T-cell (primary cell): ENCODE data around the gene ATP2A2. TPM values are rescaled to one million over a fixed set of nuclear protein-coding genes. Genes with fewer than 3 reads are reported as not detected.

Experiments
- total RNA-seq, 35 experiments: library from RNA in 6 of 35; stranded (reverse) in 6 of 35; fragments of 120-200 nt in 1 of 35; gene quantifications; one replicate each; pipeline versions ENCODE4 v1.2.1 to v1.2.4 and lab custom pipeline; 2013 to 2026

Gene ATP2A2
- total RNA-seq, 5 donors from 2014 or later (not counting 1 experiment from before 2014, with no cell fraction given): 82.0 to 88.2 (median 82.8) TPM

Other genes starting within 250 kb of the ATP2A2 start
- 10 to 100 TPM; 13.6 to 31.0 (median 28.5) TPM for gene C12orf76, start 232.7 kb upstream of the ATP2A2 start, total RNA-seq
- 1 to 10 TPM in 4 of 5 donors, under 1 TPM in 1; 0.73 to 2.3 (median 1.5) TPM for gene IFT81, start 156.9 kb upstream of the ATP2A2 start, total RNA-seq
- 10 to 100 TPM; 40.8 to 60.4 (median 57.6) TPM for gene ANAPC7, start 122.5 kb downstream of the ATP2A2 start, total RNA-seq
- gene ARPC3, start 169.1 kb downstream of the ATP2A2 start, total RNA-seq: 100 to 1,000 TPM; 177 to 204 (median 191) TPM
- 10 to 100 TPM in 3 of 5 donors, 1 to 10 TPM in 2; 6.3 to 19.1 (median 13.4) TPM for gene GPN3, start 187.0 kb downstream of the ATP2A2 start, total RNA-seq
- 10 to 100 TPM in 3 of 5 donors, 1 to 10 TPM in 2; 6.3 to 16.5 (median 13.2) TPM for gene FAM216A, start 187.6 kb downstream of the ATP2A2 start, total RNA-seq
- 100 to 1,000 TPM in 1 of 5 donors, 10 to 100 TPM in 4; 79.0 to 109 (median 95.4) TPM for gene VPS29, start 220.9 kb downstream of the ATP2A2 start, total RNA-seq
- gene RAD9B, start 221.1 kb downstream of the ATP2A2 start, total RNA-seq: 1 to 10 TPM in 1 of 5 donors, under 1 TPM in 3, not detected in 1; 0.18 to 1.6 (median 0.74) TPM